B cell (primary cell): ENCODE results near the gene ESCO1.

ENCODE experiments used
- EZH2 ChIP-seq: IDR thresholded peaks from 2 replicates; pipeline ENCODE4 v1.6.1; 2012; ENCODE audit warnings: borderline replicate concordance, low read depth, mild to moderate bottlenecking, moderate library complexity, low read length; ENCODE audit not compliant: insufficient read depth, poor library complexity, severe bottlenecking
- TF ChIP-seq, protein P1 (sequence below): fragments of 200-600 bp; IDR thresholded peaks from one replicate; pipeline ENCODE4 v1.8.0; 2022; ENCODE audit warnings: antibody characterized with exemption, mild to moderate bottlenecking

DNA sequence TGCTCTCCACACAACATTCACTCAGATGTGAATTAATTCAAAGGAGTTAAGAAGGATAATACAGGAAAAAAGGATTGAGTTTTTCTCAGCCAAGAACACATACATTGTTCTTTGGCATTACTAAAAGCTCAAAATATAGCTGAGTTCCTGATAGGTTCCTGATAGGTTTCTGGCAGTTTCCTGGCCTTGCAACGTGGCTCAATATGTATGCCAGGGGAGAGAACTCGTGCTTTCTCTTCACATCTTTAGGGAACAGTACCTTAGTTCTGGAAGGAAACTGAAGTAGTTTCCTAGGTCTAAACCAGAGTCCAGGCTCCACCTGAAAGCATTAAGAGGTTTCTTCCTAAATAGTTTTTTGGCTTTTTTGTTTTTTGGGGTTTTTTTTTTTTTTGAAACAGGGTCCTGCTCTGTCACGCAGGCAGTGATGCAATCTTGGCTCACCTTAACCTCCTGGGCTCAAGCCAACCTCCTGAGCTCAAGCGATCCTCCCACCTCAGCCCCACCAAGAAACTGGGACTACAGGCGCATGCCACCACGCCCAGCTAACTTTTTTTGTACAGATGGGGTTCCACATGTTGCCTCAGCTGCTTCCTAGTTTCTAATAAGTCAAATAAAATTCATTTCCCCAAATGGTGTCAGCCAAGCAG is 42.8 kb downstream of the ESCO1 start:
- TF ChIP-seq, protein P1, sequence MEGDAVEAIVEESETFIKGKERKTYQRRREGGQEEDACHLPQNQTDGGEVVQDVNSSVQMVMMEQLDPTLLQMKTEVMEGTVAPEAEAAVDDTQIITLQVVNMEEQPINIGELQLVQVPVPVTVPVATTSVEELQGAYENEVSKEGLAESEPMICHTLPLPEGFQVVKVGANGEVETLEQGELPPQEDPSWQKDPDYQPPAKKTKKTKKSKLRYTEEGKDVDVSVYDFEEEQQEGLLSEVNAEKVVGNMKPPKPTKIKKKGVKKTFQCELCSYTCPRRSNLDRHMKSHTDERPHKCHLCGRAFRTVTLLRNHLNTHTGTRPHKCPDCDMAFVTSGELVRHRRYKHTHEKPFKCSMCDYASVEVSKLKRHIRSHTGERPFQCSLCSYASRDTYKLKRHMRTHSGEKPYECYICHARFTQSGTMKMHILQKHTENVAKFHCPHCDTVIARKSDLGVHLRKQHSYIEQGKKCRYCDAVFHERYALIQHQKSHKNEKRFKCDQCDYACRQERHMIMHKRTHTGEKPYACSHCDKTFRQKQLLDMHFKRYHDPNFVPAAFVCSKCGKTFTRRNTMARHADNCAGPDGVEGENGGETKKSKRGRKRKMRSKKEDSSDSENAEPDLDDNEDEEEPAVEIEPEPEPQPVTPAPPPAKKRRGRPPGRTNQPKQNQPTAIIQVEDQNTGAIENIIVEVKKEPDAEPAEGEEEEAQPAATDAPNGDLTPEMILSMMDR: no peak
- no peak for TF ChIP-seq EZH2
